Endothelial cell of umbilical vein (primary cell): Measurements from ENCODE around the gene DDX53. TPM values are rescaled to one million over a fixed set of nuclear protein-coding genes. Genes with fewer than 3 reads are reported as not detected.

Experiments used
- BruUV-seq: library from RNA; stranded (reverse); fragments of 400-500 nt; replicated peaks from 2 replicates; lab custom pipeline; 2021; lab: Mats Ljungman, UMichigan
- CTCF ChIA-PET: fragments of 300-600, 350-600 bp; sonication (Branson Sonifier 250); formaldehyde crosslinking; loops from one replicate; lab custom pipeline; 2021; ENCODE audit warnings: antibody characterized with exemption, inconsistent platforms; lab: Charles Lee
- POLR2A ChIA-PET: fragments of 300-600, 350-600 bp; sonication (Branson Sonifier 250); formaldehyde crosslinking; loops from one replicate; lab custom pipeline; 2021; ENCODE audit warnings: antibody characterized with exemption, inconsistent platforms; lab: Charles Lee
- DNase-seq: peaks from one replicate; pipeline ENCODE4 v3.0.0-alpha.2; 2011; ENCODE audit warnings: low read depth, low spot score
- FAIRE-seq: peaks from 2 replicates; lab custom pipeline; 2011; peaks lifted over from hg19 to GRCh38; lab: Jason Lieb, UNC
- H2AFZ ChIP-seq: 2 replicates; pipeline ENCODE4 v1.6.0; 2012; ENCODE audit warnings: low read depth, low read length, control low read depth, inconsistent platforms
- H3K27ac ChIP-seq: 2 replicates; pipeline ENCODE4 v1.5.1; 2011; ENCODE audit warnings: low read depth, mild to moderate bottlenecking, control low read depth, low read length, moderate library complexity; ENCODE audit not compliant: insufficient read depth
- H3K27me3 ChIP-seq, 2 experiments: 2 replicates each; pipeline versions ENCODE4 v1.6.0 to v1.6.1; 2011; ENCODE audit warnings: low read length in 2 of 2, mixed read lengths in 1 of 2; ENCODE audit not compliant: control insufficient read depth in 2 of 2, insufficient read depth in 2 of 2
- H3K36me3 ChIP-seq, 2 experiments: 2 replicates in 1 of 2; 3 replicates in 1 of 2; pipeline ENCODE4 v1.5.1; 2011; ENCODE audit warnings: low read length in 2 of 2, mild to moderate bottlenecking in 1 of 2, moderate library complexity in 1 of 2; ENCODE audit not compliant: control insufficient read depth in 2 of 2, insufficient read depth in 2 of 2; ENCODE audit errors: extremely low read depth in 1 of 2
- H3K4me1 ChIP-seq: 3 replicates; pipeline ENCODE4 v1.5.1; 2011; ENCODE audit warnings: mild to moderate bottlenecking, low read length; ENCODE audit not compliant: control insufficient read depth, insufficient read depth; ENCODE audit errors: extremely low read depth
- H3K4me2 ChIP-seq: 2 replicates; pipeline ENCODE4 v1.6.1; 2011; ENCODE audit warnings: low read length, control low read depth, mixed read lengths; ENCODE audit not compliant: insufficient read depth
- H3K4me3 ChIP-seq, 3 experiments: fragments of 200-600 bp in 1 of 3; sonication (generic), shearing (Covaris generic) in 1 of 3; replicated peaks in 1 of 3; 2 replicates each; pipeline ENCODE4 v1.5.1; 2011 to 2016; ENCODE audit warnings: control low read depth in 3 of 3, low read length in 3 of 3, mild to moderate bottlenecking in 2 of 3, inconsistent platforms in 1 of 3, low read depth in 1 of 3, moderate library complexity in 1 of 3; ENCODE audit not compliant: insufficient read depth in 1 of 3
- H3K79me2 ChIP-seq: 2 replicates; pipeline ENCODE4 v1.6.0; 2012; ENCODE audit warnings: low read length, inconsistent platforms; ENCODE audit not compliant: control insufficient read depth, insufficient read depth
- H3K9ac ChIP-seq: replicated peaks from 2 replicates; pipeline ENCODE3; 2011; ENCODE audit warnings: low read length, control low read depth; ENCODE audit not compliant: insufficient read depth; ENCODE audit errors: extremely low read depth
- H3K9me1 ChIP-seq: replicated peaks from 3 replicates; pipeline ENCODE4 v1.6.0; 2011; ENCODE audit warnings: mild to moderate bottlenecking, low read length; ENCODE audit not compliant: control insufficient read depth, insufficient read depth; ENCODE audit errors: extremely low read depth
- H3K9me3 ChIP-seq: replicated peaks from 2 replicates; pipeline ENCODE4 v1.5.1; 2012; ENCODE audit warnings: low read length, inconsistent platforms; ENCODE audit not compliant: control insufficient read depth, insufficient read depth
- H4K20me1 ChIP-seq: replicated peaks from 2 replicates; pipeline ENCODE3; 2011; ENCODE audit warnings: mild to moderate bottlenecking, low read length; ENCODE audit not compliant: control insufficient read depth, insufficient read depth; ENCODE audit errors: extremely low read depth
- CTCF ChIP-seq, 2 donors: IDR thresholded peaks; 1 replicate in 1 of 2; 2 replicates in 1 of 2; pipeline ENCODE4 v1.5.1; 2011; ENCODE audit warnings: low read length in 2 of 2, mild to moderate bottlenecking in 2 of 2, moderate library complexity in 2 of 2, control low read depth in 1 of 2, inconsistent platforms in 1 of 2, low read depth in 1 of 2; ENCODE audit not compliant: insufficient read depth in 1 of 2; ENCODE audit errors: extremely low read depth in 1 of 2
- FOS ChIP-seq: IDR thresholded peaks from 2 replicates; pipeline ENCODE4 v1.6.1; 2011; ENCODE audit warnings: mild to moderate bottlenecking, low read length, moderate library complexity, borderline replicate concordance; ENCODE audit not compliant: insufficient read depth
- GATA2 ChIP-seq: IDR thresholded peaks from 2 replicates; pipeline ENCODE4 v1.7.0; 2011; ENCODE audit warnings: low read depth, mild to moderate bottlenecking, moderate library complexity, mixed read lengths, low read length; ENCODE audit not compliant: insufficient read length, insufficient read depth
- JUN ChIP-seq: IDR thresholded peaks from 2 replicates; pipeline ENCODE4 v1.6.1; 2011; ENCODE audit warnings: borderline replicate concordance, low read depth; ENCODE audit not compliant: insufficient read length, insufficient read depth
- MAX ChIP-seq: IDR thresholded peaks from 2 replicates; pipeline ENCODE4 v1.6.1; 2011; ENCODE audit not compliant: insufficient read depth, insufficient read length
- POLR2A ChIP-seq: IDR thresholded peaks from 2 replicates; pipeline ENCODE4 v1.6.1; 2012; ENCODE audit warnings: low read depth, mild to moderate bottlenecking, control low read depth, low read length
- POLR2AphosphoS5 ChIP-seq: IDR thresholded peaks from 2 replicates; pipeline ENCODE4 v1.6.1; 2012; ENCODE audit warnings: low read depth, mild to moderate bottlenecking, control low read depth, low read length, moderate library complexity; ENCODE audit not compliant: insufficient read depth
- dilution Hi-C: fragments of 300-500 bp; cut with MboI; formaldehyde crosslinking; loops from one replicate; pipeline ENCODE4 v1.15.0; 2019; ENCODE audit warnings: low sequenced_read_pairs; ENCODE audit not compliant: extremely low pct_ligation_motif_present
- intact Hi-C: fragments of 100-400 bp; cut with micrococcal nuclease; formaldehyde crosslinking; loops from one replicate; pipeline ENCODE4 v1.10.0; 2022
- polyA plus RNA-seq, 4 experiments: library from polyadenylated mRNA; depleted of rRNA in 3 of 4; stranded (reverse) in 3 of 4; unstranded in 1 of 4; fragments of >200 nt; gene quantifications; 2 replicates each; pipeline versions ENCODE4 v1.2.1 to v1.2.3, GENCODE V29; 2011 to 2012; ENCODE audit warnings: missing spikeins in 1 of 4
- total RNA-seq: library from RNA; stranded (reverse); gene quantifications from 2 replicates; pipeline ENCODE4 v1.2.3, GENCODE V29; 2021

DDX53 gene
- total and polyA plus RNA-seq, 2 donors (not counting 3 experiments of a cell fraction or from before 2014, with no cell fraction given): not detected

- dilution Hi-C loops: no loop called here
- DNase-seq (no peak), FAIRE-seq (no peak)
- no peak for TF ChIP-seq POLR2A
- no peak for TF ChIP-seq MAX
- no peak for TF ChIP-seq FOS
- no peak for TF ChIP-seq POLR2AphosphoS5
- TF ChIP-seq JUN: no peak
- TF ChIP-seq CTCF (IDR thresholded peaks at IDR 0.05; ENCODE audit: extremely low read depth in 1 of 2, insufficient read depth in 1 of 2, low read depth in 1 of 2, low read length in 2 of 2): no peak
- no peak for TF ChIP-seq GATA2
- Histone ChIP-seq H2AFZ (no peak overlapping the region), H3K9ac (no peak overlapping the region), H3K4me3 (no peak overlapping the region), H3K4me2 (no peak overlapping the region), H3K36me3 (no peaks in the 10 kb centered on the region), H3K27ac (no peak overlapping the region), H3K27me3 (no peaks in the 10 kb centered on the region), H3K4me1 (no peaks in the 10 kb centered on the region), H3K9me1 (no peaks in the 10 kb centered on the region), H3K79me2 (no peaks in the 10 kb centered on the region), H3K9me3 (no peaks in the 10 kb centered on the region), H4K20me1 (no peaks in the 10 kb centered on the region)
- CTCF ChIA-PET: no interaction called here
- BruUV-seq: no TSS peak
- POLR2A ChIA-PET: no interaction called here
- intact Hi-C loops: no loop called here
Measured at GRCh38 chrX:23052324-23052723, 52.6 kb downstream of the DDX53 start.
